Measurements from ENCODE around the gene YWHAG.
"Not testable (repeated sequence)": the region's sequence is repeated elsewhere in the genome, so short reads cannot be mapped to it uniquely, and the experiment has no call there.

The YWHAG gene

GRCh38 chr7:76381814-76382213, 23.0 kb upstream of the YWHAG start:
- in situ Hi-C loops (cut with HindIII; ENCODE audit: low sequenced_read_pairs): no loop called here

DNA sequence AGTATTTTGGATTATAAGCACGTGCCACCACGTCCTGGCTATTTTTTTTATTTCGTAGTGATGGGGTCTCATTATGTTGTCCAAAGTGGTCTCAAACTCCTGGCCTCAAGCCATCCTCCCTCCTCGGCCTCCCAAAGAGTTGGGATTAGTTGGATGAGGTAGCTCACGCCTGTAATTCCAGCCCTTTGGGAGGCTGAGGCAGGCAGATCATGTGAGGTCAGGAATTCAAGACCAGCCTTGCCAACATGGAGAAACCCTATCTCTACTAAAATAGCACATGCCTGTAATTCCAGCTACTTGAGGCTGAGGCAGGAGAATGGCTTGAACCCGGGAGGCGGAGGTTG, 21.8 kb upstream of the YWHAG start:
- in situ Hi-C loops (cut with HindIII; ENCODE audit: low sequenced_read_pairs): no loop called here

GRCh38 chr7:76377186-76377918, 18.6 kb upstream of the YWHAG start:
- in situ Hi-C loops (cut with HindIII; ENCODE audit: low sequenced_read_pairs): no loop called here

- in situ Hi-C loops (cut with HindIII; ENCODE audit: low sequenced_read_pairs): no loop called here
Measured at GRCh38 chr7:76375251-76375650, 16.5 kb upstream of the YWHAG start.

DNA sequence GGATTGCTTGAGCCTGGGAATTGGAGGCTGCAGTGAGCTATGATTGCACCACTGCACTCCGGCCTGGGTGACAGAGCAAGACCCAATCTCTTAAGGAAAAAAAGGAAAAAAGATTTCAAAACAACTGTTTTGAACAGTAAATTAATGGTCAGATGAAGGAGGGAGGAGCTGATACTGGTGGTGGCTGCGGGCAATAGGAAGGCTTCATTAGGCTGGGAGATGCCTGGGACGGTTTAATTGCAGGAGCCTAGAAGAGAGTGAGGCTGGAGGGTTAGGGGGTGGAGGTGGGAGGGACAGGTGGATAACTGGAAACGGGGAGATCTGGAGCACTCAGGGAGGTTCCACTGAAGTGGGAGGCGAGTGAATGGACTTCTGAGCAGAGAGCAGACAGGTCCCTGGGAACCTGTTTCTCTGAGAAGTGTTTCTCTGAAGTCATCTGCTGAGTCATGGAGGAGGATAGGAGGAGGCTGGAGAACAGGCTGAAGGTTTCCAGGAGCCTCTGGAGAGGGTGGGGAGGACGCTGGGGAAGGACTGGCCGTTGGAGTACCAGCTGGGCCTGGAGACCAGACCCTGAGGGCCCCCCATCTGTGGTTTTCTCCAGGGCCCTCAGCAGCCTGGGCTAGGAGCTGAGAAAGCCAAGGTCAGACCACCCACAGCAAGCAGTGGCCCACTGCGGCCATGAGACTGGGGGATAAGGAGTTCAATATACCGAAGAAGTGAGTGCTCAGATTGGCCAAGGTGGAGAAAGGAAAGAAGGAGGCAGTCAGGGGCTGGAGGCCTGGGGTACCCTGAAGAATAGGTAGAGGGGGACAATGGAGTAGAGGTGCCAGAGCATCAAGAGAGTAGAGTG, 14.4 kb upstream of the YWHAG start:
- in situ Hi-C loops (cut with HindIII; ENCODE audit: low sequenced_read_pairs): no loop called here

- in situ Hi-C loops (cut with HindIII; ENCODE audit: low sequenced_read_pairs): no loop called here
Measured at GRCh38 chr7:76371396-76371795, 12.6 kb upstream of the YWHAG start.

DNA sequence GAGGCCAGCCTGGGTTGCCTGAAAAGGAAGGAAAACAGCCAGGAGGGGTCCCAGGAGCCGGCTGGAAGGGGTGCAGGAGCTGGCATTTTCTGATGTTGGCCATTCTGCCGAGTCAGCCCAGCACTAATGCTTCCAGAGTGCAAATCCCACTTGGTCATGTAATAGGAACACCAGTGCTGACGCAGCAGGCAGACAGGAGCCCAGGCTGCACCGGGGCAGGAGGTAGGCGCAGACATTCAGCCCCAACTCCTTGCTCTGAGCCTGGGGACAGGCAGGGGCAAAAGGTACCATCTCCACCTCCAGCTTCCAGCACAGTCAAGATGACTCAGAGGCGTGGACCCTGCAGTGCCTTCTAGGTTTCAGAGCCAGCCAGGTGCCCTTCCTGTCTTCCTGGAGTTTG, 10.2 kb upstream of the YWHAG start:
- in situ Hi-C loops (cut with HindIII; ENCODE audit: low sequenced_read_pairs): no loop called here

- in situ Hi-C loops (cut with HindIII; ENCODE audit: low sequenced_read_pairs): no loop called here
Measured at GRCh38 chr7:76368190-76368589, 9.4 kb upstream of the YWHAG start.

GRCh38 chr7:76364198-76364584, 5.4 kb upstream of the YWHAG start:
- in situ Hi-C loops (cut with HindIII; ENCODE audit: low sequenced_read_pairs): no loop called here

GRCh38 chr7:76363754-76364153, 5.0 kb upstream of the YWHAG start:
- in situ Hi-C loops (cut with HindIII; ENCODE audit: low sequenced_read_pairs): not testable (repeated sequence)

DNA sequence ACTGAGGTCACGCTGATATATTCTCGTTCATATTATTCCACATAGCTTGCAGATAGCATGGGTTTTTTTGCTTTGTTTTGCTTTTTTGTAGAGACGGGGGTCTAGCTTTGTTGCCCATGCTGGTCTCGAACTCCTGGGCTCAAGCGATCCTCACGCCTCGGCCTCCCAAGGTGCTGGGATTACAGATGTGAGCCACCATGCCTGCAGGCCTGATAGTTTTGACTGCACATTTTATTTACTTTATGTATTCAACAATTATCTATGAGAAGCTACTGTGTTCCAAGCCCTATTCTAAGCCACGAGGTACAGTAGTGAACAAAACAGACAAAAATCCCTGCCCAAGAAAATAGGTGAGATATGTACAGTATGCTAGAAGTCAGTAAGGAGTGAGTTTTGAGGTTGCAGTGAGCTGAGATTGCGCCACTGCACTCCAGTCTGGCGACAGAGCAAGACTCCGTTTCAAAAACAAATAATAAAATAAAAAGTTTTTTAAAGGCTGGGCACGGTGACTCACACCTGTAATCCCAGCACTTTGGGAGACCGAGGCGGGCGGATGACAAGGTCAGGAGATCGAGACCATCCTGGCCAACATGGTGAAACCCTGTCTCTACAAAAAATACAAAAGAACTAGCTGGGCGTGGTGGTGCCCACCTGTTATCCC, 1.3 kb upstream of the YWHAG start:
- in situ Hi-C loops (cut with HindIII; ENCODE audit: low sequenced_read_pairs): no loop called here

GRCh38 chr7:76359111-76359977, 553 bp upstream of the YWHAG start:
- in situ Hi-C loops (cut with HindIII; ENCODE audit: low sequenced_read_pairs): no loop called here

- in situ Hi-C loops (cut with HindIII; ENCODE audit: low sequenced_read_pairs): no loop called here
Measured at GRCh38 chr7:76358011-76358480, 745 bp downstream of the YWHAG start.

GRCh38 chr7:76357475-76358010, 1.2 kb downstream of the YWHAG start:
- in situ Hi-C loops (cut with HindIII; ENCODE audit: low sequenced_read_pairs): no loop called here

GRCh38 chr7:76356823-76357222, 2.0 kb downstream of the YWHAG start:
- in situ Hi-C loops (cut with HindIII; ENCODE audit: low sequenced_read_pairs): no loop called here

DNA sequence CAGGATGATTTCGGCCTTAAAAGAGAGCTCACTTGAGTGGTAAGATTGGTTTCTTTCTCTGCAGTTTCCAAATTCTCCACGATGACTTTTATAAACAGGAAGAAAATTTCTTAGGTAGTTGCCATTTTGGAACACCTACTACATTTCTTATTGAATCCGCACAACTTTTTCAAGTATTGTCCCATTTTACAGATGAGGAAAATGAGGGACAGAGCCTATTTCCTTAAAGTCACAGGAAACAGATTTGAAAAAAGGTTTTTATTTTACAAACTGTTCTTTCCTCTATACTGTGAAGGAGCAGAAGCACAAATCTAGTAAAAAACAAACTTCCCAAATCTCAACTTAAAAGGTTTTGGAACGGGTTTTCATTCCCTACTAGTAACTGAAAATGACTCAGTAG, 2.7 kb downstream of the YWHAG start:
- in situ Hi-C loops (cut with HindIII; ENCODE audit: low sequenced_read_pairs): no loop called here

DNA sequence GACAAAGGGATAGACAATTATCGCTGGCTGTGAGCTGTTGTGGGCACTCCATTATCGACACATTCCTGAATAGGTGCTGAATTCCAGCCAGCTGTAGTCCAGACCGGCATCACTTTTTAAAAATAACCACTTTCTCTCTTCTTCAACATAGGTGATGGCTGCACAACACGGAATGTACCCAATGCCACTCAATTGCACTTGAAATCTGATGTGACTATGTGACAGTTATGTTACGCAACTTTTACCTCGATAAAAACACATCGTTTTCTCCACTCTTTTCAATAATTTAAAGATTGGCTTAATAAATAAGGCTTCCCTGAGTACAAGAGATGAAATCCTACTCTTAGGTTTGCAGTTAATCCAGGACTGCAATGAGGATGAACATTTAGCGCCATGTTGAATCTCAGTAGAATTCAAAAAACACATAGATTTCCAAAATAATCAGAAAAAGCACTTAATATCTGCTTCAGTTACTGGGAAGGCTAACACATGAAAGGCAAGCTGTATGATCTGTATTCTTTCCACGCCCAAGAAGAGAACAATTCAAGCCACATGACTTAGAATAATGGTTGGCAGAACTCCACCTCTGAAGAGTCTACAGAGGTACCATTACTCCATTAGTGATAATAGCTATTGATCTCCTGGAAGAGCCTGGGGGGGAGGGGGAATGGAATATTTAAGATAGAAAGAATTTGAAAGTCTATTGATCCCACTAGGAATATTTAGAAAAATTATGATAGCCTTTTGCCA, 3.6 kb downstream of the YWHAG start:
- in situ Hi-C loops (cut with HindIII; ENCODE audit: low sequenced_read_pairs): no loop called here

GRCh38 chr7:76354516-76354915, 4.3 kb downstream of the YWHAG start:
- in situ Hi-C loops (cut with HindIII; ENCODE audit: low sequenced_read_pairs): no loop called here

- in situ Hi-C loops (cut with HindIII; ENCODE audit: low sequenced_read_pairs): no loop called here
Measured at GRCh38 chr7:76353744-76354143, 5.0 kb downstream of the YWHAG start.

DNA sequence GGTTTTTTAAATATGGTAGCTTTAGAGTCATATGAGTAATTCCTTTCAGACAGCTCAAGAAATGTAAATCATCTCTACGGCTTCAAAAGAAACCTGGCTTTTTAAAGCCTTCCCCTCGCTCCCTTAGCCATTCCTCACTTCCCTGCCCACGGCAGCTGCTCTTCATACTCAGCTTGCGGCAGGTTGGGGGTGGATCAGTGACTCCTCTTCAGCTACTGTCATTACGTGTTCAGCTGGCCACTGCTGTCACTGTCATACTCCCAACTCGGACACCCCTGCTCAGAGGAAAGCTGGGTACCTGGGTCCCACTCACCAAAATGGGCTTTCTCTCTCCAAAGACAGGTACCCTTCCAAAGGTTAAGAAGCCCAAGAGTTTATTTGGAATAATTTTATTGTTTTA, 6.6 kb downstream of the YWHAG start:
- in situ Hi-C loops (cut with HindIII; ENCODE audit: low sequenced_read_pairs): no loop called here

Data from DLD1 (cell line).